Cardiac muscle cell (in vitro differentiated cells and primary cell): Measurements from ENCODE around the gene GET3. TPM values are rescaled to one million over a fixed set of nuclear protein-coding genes. Genes with fewer than 3 reads are reported as not detected.

ENCODE experiments used
- DNase-seq, 2 donors: peaks; one replicate each; pipeline versions ENCODE4 v3.0.0 to v3.0.0-alpha.2; 2010 to 2017; ENCODE audit warnings: low read depth in 1 of 2, low spot score in 1 of 2
- H3K27ac ChIP-seq: fragments of 200-600 bp; sonication (generic); 2 replicates; pipeline ENCODE4 v1.5.1; 2016
- H3K27me3 ChIP-seq: fragments of 200-600 bp; sonication (generic); 2 replicates; pipeline ENCODE4 v1.6.0; 2016; ENCODE audit warnings: control low read depth
- H3K36me3 ChIP-seq: fragments of 200-600 bp; sonication (generic); 2 replicates; pipeline ENCODE4 v1.5.1; 2016; ENCODE audit warnings: control low read depth
- H3K4me1 ChIP-seq: fragments of 200-600 bp; sonication (generic); 2 replicates; pipeline ENCODE4 v1.8.1; 2017; ENCODE audit warnings: low read depth, mild to moderate bottlenecking, mixed run types
- H3K4me3 ChIP-seq: fragments of 200-600 bp; sonication (generic); 2 replicates; pipeline ENCODE4 v1.5.1; 2016; ENCODE audit warnings: mild to moderate bottlenecking
- H3K9me3 ChIP-seq: fragments of 200-600 bp; sonication (generic); 2 replicates; pipeline ENCODE4 v1.5.1; 2017; ENCODE audit warnings: low read depth, mild to moderate bottlenecking, control low read depth
- CTCF ChIP-seq: IDR thresholded peaks from 2 replicates; pipeline ENCODE4 v1.5.1; 2012; ENCODE audit warnings: low read depth, mild to moderate bottlenecking, low read length
- polyA plus RNA-seq: library from polyadenylated mRNA; unstranded; fragments of >200 nt; fragmentation: Nextera tagmentation; extraction: Ambion mirVana; gene quantifications from 2 replicates; pipeline ENCODE4 v1.2.1, GENCODE V29; 2016
- total RNA-seq: library from RNA; depleted of rRNA; stranded (reverse); fragments of >200 nt; gene quantifications from 2 replicates; pipeline ENCODE4 v1.2.3, GENCODE V29; 2016

Gene GET3
- total and polyA plus RNA-seq, 2 experiments from 2014 or later, result 44.8 to 103 TPM

- Histone ChIP-seq H3K27ac (no peak overlapping the region), H3K36me3 (no peaks in the 10 kb centered on the region), H3K4me3 (peak overlapping the region; percentile 42), H3K4me1 (peaks cover 24% of the 10 kb centered on the region), H3K9me3 (no peaks in the 10 kb centered on the region), H3K27me3 (no peaks in the 10 kb centered on the region)
- DNase-seq, result peak in 1 of 2 donors; percentile 23
- TF ChIP-seq CTCF, result no peak
These were observed 53.5 kb downstream of the GET3 start for GRCh38 chr19:12790628-12791344.

GRCh38 chr19:12791345-12792050, 54.2 kb downstream of the GET3 start, which contains the start of gene JUNB:
Gene JUNB (plus strand): TSS chr19:12791486. CDS start chr19:12791772, 286 bp downstream.
- H3K4me1 ChIP-seq, result peaks cover 18% of the 10 kb centered on the region
- H3K9me3 ChIP-seq, result no peaks in the 10 kb centered on the region
- no peaks in the 10 kb centered on the region for H3K27me3 ChIP-seq
- TF ChIP-seq CTCF, result no peak
- DNase-seq, result peak; percentile 95 to 99
- peak within 1 kb of the TSS; percentile 82 for H3K27ac ChIP-seq
- H3K36me3 ChIP-seq, result no peaks in the 10 kb centered on the region
- H3K4me3 ChIP-seq, result peak within 1 kb of the TSS; percentile 42

- Histone ChIP-seq H3K4me1 (peaks cover 18% of the 10 kb centered on the region), H3K27ac (peak overlapping the region; percentile 82)
- TF ChIP-seq CTCF, result no peak
These were observed 55.0 kb downstream of the GET3 start for GRCh38 chr19:12792051-12792852.

GRCh38 chr19:12792853-12793289, 55.6 kb downstream of the GET3 start:
- no peak for DNase-seq
- peak overlapping the region; percentile 42 for H3K4me3 ChIP-seq
- H3K9me3 ChIP-seq, result no peaks in the 10 kb centered on the region
- no peaks in the 10 kb centered on the region for H3K27me3 ChIP-seq
- peaks cover 18% of the 10 kb centered on the region for H3K4me1 ChIP-seq
- H3K27ac ChIP-seq, result peak overlapping the region; percentile 82
- H3K36me3 ChIP-seq, result no peaks in the 10 kb centered on the region
- no peak for TF ChIP-seq CTCF

More at GRCh38 chr19:12792051-12792852, 55.0 kb downstream of the GET3 start:
- peak; percentile 67 to 74 for DNase-seq
- H3K36me3 ChIP-seq, result no peaks in the 10 kb centered on the region
- no peaks in the 10 kb centered on the region for H3K9me3 ChIP-seq
- H3K4me3 ChIP-seq, result peak overlapping the region; percentile 42
- H3K27me3 ChIP-seq, result no peaks in the 10 kb centered on the region
